Central memory CD8-positive, alpha-beta T cell (primary cell): Measurements from ENCODE around the gene USP32.

ENCODE experiments used
- ATAC-seq: fragments of 150-1000 bp; cut with Tn5 transposase; replicated peaks from 2 replicates; pipeline ENCODE4 v1.10.0; 2022; ENCODE audit warnings: mild to moderate bottlenecking, moderate FRiP score, moderate number of reproducible peaks; ENCODE audit not compliant: poor library complexity, severe bottlenecking; ENCODE audit errors: extremely low read depth
- DNase-seq, 2 donors: peaks; one replicate each; pipeline ENCODE4 v3.0.0; 2021; ENCODE audit warnings: low spot score in 2 of 2
- H3K27ac Mint-ChIP-seq: one replicate; pipeline ENCODE4 v1.8.0; 2022; ENCODE audit warnings: low read depth, mild to moderate bottlenecking, moderate library complexity, mixed read lengths
- H3K27me3 Mint-ChIP-seq: one replicate; pipeline ENCODE4 v1.8.0; 2022; ENCODE audit warnings: mixed read lengths
- H3K36me3 Mint-ChIP-seq: one replicate; pipeline ENCODE4 v1.8.0; 2022; ENCODE audit warnings: mild to moderate bottlenecking, moderate library complexity, mixed read lengths; ENCODE audit not compliant: insufficient read depth
- H3K4me1 Mint-ChIP-seq: one replicate; pipeline ENCODE4 v1.8.0; 2022; ENCODE audit warnings: mixed read lengths
- H3K4me3 Mint-ChIP-seq: one replicate; pipeline ENCODE4 v1.8.0; 2022; ENCODE audit warnings: mild to moderate bottlenecking, moderate library complexity, mixed read lengths
- H3K9me3 Mint-ChIP-seq: one replicate; pipeline ENCODE4 v1.8.0; 2022; ENCODE audit warnings: mixed read lengths

The USP32 gene

DNA sequence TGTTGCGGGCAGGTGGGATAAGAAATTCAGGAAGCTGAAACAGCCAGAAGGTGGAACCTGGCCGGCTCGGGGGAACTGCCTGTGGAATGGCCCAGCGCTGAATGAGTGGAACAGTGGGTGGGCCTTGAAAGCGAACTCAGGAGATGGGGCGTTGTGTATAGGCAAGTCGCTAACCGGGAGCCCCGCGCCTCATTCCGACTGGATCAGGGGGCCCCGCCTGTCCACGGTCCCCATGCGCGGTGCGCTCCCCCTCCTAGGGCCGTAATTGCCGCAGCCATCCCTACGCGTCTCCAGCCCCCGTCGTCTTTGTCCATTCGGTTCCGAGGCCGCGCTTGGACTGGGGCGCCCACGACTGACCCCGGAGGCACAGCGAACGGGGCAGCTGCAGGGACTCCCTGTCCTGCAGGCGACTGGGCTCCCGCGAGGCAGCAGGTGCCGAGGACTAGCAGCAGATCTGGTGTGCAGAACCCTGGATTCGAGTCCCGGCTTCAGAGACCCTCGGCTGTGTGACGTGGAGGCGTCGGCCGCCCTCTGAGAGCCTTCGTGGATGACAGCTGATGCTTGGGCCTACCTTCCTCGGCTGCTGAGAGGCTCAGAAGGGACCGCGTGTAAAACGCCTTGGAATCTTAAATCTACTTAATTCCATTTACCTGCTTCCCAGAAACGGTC lies 253.0 kb downstream of the USP32 start:
- Mint-ChIP-seq H3K4me3 (no peak overlapping the region), H3K9me3 (no peaks in the 10 kb centered on the region), H3K27ac (no peak overlapping the region), H3K36me3 (peaks cover 13% of the 10 kb centered on the region), H3K4me1 (peaks cover 30% of the 10 kb centered on the region), H3K27me3 (peaks cover 74% of the 10 kb centered on the region)
- ATAC-seq (no peak), DNase-seq (no peak)

GRCh38 chr17:60137731-60138130 lies 254.2 kb downstream of the USP32 start:
- peaks cover 74% of the 10 kb centered on the region for H3K27me3 Mint-ChIP-seq
- peaks cover 14% of the 10 kb centered on the region for H3K36me3 Mint-ChIP-seq
- no peak overlapping the region for H3K4me3 Mint-ChIP-seq

GRCh38 chr17:60135951-60136666 lies 255.8 kb downstream of the USP32 start:
- Mint-ChIP-seq H3K27ac (no peak overlapping the region), H3K27me3 (peaks cover 58% of the 10 kb centered on the region)
- DNase-seq: no peak

More at GRCh38 chr17:60137731-60138130, 254.2 kb downstream of the USP32 start:
- no peak for DNase-seq
- Mint-ChIP-seq H3K4me1 (peaks cover 33% of the 10 kb centered on the region), H3K9me3 (no peaks in the 10 kb centered on the region), H3K27ac (no peak overlapping the region)
- no peak for ATAC-seq

DNA sequence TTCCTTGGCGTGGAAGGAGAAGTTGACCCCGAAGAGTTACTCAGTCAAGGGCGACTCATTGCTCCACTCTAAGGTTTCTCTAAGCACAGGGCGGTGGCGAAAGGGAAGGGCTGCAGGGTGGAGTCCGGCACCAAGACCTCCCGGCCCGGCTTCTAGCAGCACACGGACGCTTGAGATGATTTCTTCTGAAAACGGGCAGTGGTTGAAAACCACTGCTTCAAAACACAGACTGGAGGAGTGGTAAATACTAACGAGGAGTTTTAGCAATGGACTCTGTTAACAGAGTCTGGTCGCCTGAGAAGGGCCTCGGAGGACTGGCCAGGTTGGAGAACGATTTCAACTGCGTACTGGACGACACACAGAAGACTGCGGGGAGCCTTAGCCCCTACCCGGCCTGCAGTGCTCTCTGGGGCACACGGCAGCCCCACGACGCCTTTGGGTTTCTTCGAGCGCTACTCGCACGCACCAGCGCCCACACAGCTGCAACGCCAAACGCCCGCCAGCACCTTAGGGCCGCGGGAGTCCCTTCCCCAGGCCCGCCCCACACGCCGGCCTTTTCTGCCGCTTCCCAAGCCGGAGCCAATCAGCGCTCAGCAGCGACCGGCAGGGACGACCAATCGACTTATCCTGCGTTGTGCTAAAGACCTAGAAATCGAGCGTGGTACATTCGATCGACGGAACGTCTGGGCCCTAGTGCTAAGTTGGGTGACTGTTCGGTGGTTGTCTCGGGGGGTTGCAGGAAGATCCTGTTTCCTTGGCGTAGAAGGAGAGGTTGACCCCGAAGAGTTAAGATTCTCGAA lies 256.6 kb downstream of the USP32 start:
- peak; percentile 29 to 37 for DNase-seq
- Mint-ChIP-seq H3K27me3 (peaks cover 50% of the 10 kb centered on the region), H3K27ac (peak overlapping the region; percentile 74), H3K4me3 (peak overlapping the region; percentile 90), H3K36me3 (peaks cover 14% of the 10 kb centered on the region), H3K4me1 (peaks cover 33% of the 10 kb centered on the region), H3K9me3 (no peaks in the 10 kb centered on the region)
- peak; percentile 83 for ATAC-seq

More at GRCh38 chr17:60135951-60136666, 255.8 kb downstream of the USP32 start:
- peaks cover 33% of the 10 kb centered on the region for H3K4me1 Mint-ChIP-seq
- H3K4me3 Mint-ChIP-seq: peak overlapping the region; percentile 90
- no peaks in the 10 kb centered on the region for H3K9me3 Mint-ChIP-seq
- no peak for ATAC-seq
- peaks cover 14% of the 10 kb centered on the region for H3K36me3 Mint-ChIP-seq

- peak overlapping the region; percentile 90 for H3K4me3 Mint-ChIP-seq
- peak overlapping the region; percentile 74 for H3K27ac Mint-ChIP-seq
- peaks cover 33% of the 10 kb centered on the region for H3K4me1 Mint-ChIP-seq
- no peaks in the 10 kb centered on the region for H3K9me3 Mint-ChIP-seq
- DNase-seq (no peak), ATAC-seq (peak; percentile 30)
- H3K36me3 Mint-ChIP-seq: peaks cover 12% of the 10 kb centered on the region
- H3K27me3 Mint-ChIP-seq: peaks cover 43% of the 10 kb centered on the region
These were observed 257.4 kb downstream of the USP32 start for GRCh38 chr17:60134396-60135150.

- ATAC-seq (no peak), DNase-seq (no peak)
- Mint-ChIP-seq H3K36me3 (peaks cover 11% of the 10 kb centered on the region), H3K27me3 (peaks cover 17% of the 10 kb centered on the region), H3K9me3 (no peaks in the 10 kb centered on the region), H3K4me1 (peaks cover 28% of the 10 kb centered on the region), H3K4me3 (no peak overlapping the region), H3K27ac (no peak overlapping the region)
These were observed 261.5 kb downstream of the USP32 start for GRCh38 chr17:60130466-60130865.

GRCh38 chr17:60129164-60129563 lies 262.8 kb downstream of the USP32 start:
- peaks cover 2% of the 10 kb centered on the region for H3K36me3 Mint-ChIP-seq
- peaks cover 15% of the 10 kb centered on the region for H3K4me1 Mint-ChIP-seq
- peaks cover 14% of the 10 kb centered on the region for H3K27me3 Mint-ChIP-seq
- no peak overlapping the region for H3K27ac Mint-ChIP-seq
- no peak overlapping the region for H3K4me3 Mint-ChIP-seq
- no peak for DNase-seq
- ATAC-seq: no peak
- H3K9me3 Mint-ChIP-seq: no peaks in the 10 kb centered on the region
